ENCODE results near the gene NEK11.

DNA sequence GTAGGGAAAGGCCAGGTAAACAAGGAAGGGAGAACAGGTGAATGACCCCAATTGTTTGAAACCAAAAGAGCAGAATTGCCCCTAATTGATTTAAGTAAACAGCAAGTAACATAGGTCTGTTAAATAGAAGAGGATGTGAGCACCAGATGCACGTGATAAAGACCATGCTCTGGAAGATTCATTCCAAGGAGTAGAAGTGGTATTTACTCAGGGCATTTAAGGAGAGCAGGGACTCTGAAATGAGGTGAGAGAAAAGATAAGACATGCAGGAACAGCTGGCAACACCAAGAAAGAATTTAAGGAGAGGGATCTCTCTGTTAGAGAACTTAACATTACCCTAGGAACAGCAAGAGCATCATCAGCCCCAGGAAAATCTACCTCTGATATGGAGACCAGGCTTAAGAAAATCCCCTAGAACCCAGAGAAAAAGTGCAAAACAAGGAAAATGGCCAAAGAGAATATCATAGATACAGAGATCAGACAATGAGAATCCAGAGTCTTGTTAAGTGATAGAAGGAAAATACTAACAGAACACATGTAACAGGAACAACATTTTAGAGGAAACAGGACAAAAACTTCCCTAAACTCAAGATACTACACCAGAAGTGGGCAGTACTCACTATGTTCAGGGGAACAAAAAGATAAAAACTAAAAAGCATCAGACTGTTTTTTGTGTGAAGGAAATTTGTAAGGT, 361.3 kb downstream of the NEK11 start:
- no peak for TF ChIP-seq POLR2A (IDR thresholded peaks at IDR 0.05)
- TF ChIP-seq, protein P1, sequence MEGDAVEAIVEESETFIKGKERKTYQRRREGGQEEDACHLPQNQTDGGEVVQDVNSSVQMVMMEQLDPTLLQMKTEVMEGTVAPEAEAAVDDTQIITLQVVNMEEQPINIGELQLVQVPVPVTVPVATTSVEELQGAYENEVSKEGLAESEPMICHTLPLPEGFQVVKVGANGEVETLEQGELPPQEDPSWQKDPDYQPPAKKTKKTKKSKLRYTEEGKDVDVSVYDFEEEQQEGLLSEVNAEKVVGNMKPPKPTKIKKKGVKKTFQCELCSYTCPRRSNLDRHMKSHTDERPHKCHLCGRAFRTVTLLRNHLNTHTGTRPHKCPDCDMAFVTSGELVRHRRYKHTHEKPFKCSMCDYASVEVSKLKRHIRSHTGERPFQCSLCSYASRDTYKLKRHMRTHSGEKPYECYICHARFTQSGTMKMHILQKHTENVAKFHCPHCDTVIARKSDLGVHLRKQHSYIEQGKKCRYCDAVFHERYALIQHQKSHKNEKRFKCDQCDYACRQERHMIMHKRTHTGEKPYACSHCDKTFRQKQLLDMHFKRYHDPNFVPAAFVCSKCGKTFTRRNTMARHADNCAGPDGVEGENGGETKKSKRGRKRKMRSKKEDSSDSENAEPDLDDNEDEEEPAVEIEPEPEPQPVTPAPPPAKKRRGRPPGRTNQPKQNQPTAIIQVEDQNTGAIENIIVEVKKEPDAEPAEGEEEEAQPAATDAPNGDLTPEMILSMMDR (IDR thresholded peaks at IDR 0.05) = no peak

Measured in Peyer's patch (tissue), 4 donors.